A549 treated with CORT108297 at 1 μM for 4 hours (cell line): ENCODE measurements around the gene ZBTB24. TPM values are rescaled to one million over a fixed set of nuclear protein-coding genes. Genes with fewer than 3 reads are reported as not detected.

Experiments used
- total RNA-seq: library from RNA; stranded (reverse); fragments of 200-300 nt; extraction: Qiagen RNA extraction; gene quantifications from 5 replicates; pipeline ENCODE4 v1.2.3, GENCODE V29; 2022

ZBTB24 gene
- 3.7 to 4.7 TPM (median 4.0 TPM) in 5 replicates for total RNA-seq

GRCh38 chr6:109482905-109483734, at the start of gene ZBTB24:
ZBTB24 (minus strand) TSS chr6:109483219; CDS start chr6:109482026, 1,193 bp downstream.

GRCh38 chr6:109455437-109456110, 27.4 kb downstream of the ZBTB24 start, which contains the start of gene MICAL1:
MICAL1 (minus strand) TSS chr6:109455772; CDS start chr6:109454196, 1,576 bp downstream.

GRCh38 chr6:109440331-109441068, 42.5 kb downstream of the ZBTB24 start, which contains the start of the genes PPIL6 and SMPD2:
PPIL6 (minus strand) TSS chr6:109440628; CDS start chr6:109440590, 38 bp downstream.
SMPD2 (plus strand) TSS chr6:109440724; CDS start chr6:109441122, 398 bp downstream.

Other genes starting within 250 kb of the ZBTB24 start
- 104 to 110 TPM (median 107 TPM) in 5 replicates for gene CD164, start 100.8 kb downstream of the ZBTB24 start, total RNA-seq
- gene PPIL6, start 42.6 kb downstream of the ZBTB24 start, total RNA-seq = 1.4 to 2.9 TPM (median 2.6 TPM) in 5 replicates
- 12.8 to 15.1 TPM (median 14.3 TPM) in 5 replicates for gene SMPD2, start 42.5 kb downstream of the ZBTB24 start, total RNA-seq
- gene MICAL1, start 27.4 kb downstream of the ZBTB24 start, total RNA-seq = 11.3 to 17.9 TPM (median 14.6 TPM) in 5 replicates
- 0.98 to 2.0 TPM (median 1.2 TPM) in 5 replicates for gene AK9, start 208.0 kb upstream of the ZBTB24 start, total RNA-seq
- 3.6 to 4.9 TPM (median 4.0 TPM) in 5 replicates for gene FIG4, start 208.1 kb upstream of the ZBTB24 start, total RNA-seq